Lower lobe of right lung (tissue), 2 donors: ENCODE measurements around the gene TEX53. TPM values are rescaled to one million over a fixed set of nuclear protein-coding genes. Genes with fewer than 3 reads are reported as not detected.

Experiments
- ATAC-seq, 2 donors: fragments of 200-7000 bp; cut with Tn5 transposase; one replicate each; pipeline ENCODE4 v1.9.1; 2020 to 2022; ENCODE audit warnings: mild to moderate bottlenecking in 2 of 2, moderate library complexity in 2 of 2
- DNase-seq: peaks from one replicate; pipeline ENCODE4 v3.0.0-alpha.2; 2020
- H3K27ac ChIP-seq: fragments of 200-600 bp; one replicate; pipeline ENCODE4 v1.8.0; 2022
- H3K27me3 ChIP-seq: fragments of 200-600 bp; one replicate; pipeline ENCODE4 v1.8.0; 2022; ENCODE audit warnings: low read depth
- H3K36me3 ChIP-seq: fragments of 200-600 bp; one replicate; pipeline ENCODE4 v1.8.0; 2022; ENCODE audit warnings: mild to moderate bottlenecking
- H3K4me1 ChIP-seq: fragments of 200-600 bp; one replicate; pipeline ENCODE4 v1.8.0; 2022
- H3K4me3 ChIP-seq: fragments of 200-600 bp; one replicate; pipeline ENCODE4 v1.8.0; 2022; ENCODE audit warnings: mild to moderate bottlenecking
- H3K9me3 ChIP-seq: fragments of 200-600 bp; one replicate; pipeline ENCODE4 v1.8.0; 2022
- CTCF ChIP-seq: fragments of 200-600 bp; IDR thresholded peaks from one replicate; pipeline ENCODE4 v1.8.0; 2022; ENCODE audit warnings: antibody characterized with exemption, mild to moderate bottlenecking
- intact Hi-C: fragments of 100-400 bp; cut with DNase I; formaldehyde crosslinking; loops from one replicate; pipeline ENCODE4 v1.11.0; 2022
- total RNA-seq: library from RNA; stranded (reverse); fragmentation: NEBNext Ultra II Directional; extraction: Animal tissue kit (Norgen Biotek cat#: 25700); gene quantifications from one replicate; pipeline ENCODE4 v1.2.1, GENCODE V29; 2021
- donor health status: DM: no; HTN: yes; CAD: no; lungs with severe emphysema.

The TEX53 gene
- total RNA-seq, 1 donor from 2014 or later = not detected

- H3K36me3 ChIP-seq = peaks cover 3% of the 10 kb centered on the region
- peaks cover 49% of the 10 kb centered on the region for H3K4me1 ChIP-seq
Measured at GRCh38 chr9:114613087-114613486, 44.5 kb downstream of the TEX53 start.

GRCh38 chr9:114612272-114612923 is 45.2 kb downstream of the TEX53 start:
- H3K9me3 ChIP-seq = no peaks in the 10 kb centered on the region
- ATAC-seq (peak; percentile 3 to 7), DNase-seq (no peak)
- H3K36me3 ChIP-seq = peaks cover under 1% of the 10 kb centered on the region
- peak overlapping the region; percentile 92 for H3K27ac ChIP-seq
- TF ChIP-seq CTCF = no peak
- peak overlapping the region; percentile 80 for H3K4me3 ChIP-seq
- intact Hi-C loops = no loop called here
- H3K27me3 ChIP-seq = no peaks in the 10 kb centered on the region
- peaks cover 42% of the 10 kb centered on the region for H3K4me1 ChIP-seq

More at GRCh38 chr9:114613087-114613486, 44.5 kb downstream of the TEX53 start:
- no peaks in the 10 kb centered on the region for H3K9me3 ChIP-seq
- ATAC-seq (no peak), DNase-seq (no peak)
- no peaks in the 10 kb centered on the region for H3K27me3 ChIP-seq
- no peak overlapping the region for H3K4me3 ChIP-seq
- peak overlapping the region; percentile 92 for H3K27ac ChIP-seq
- intact Hi-C loops = no loop called here
- no peak for TF ChIP-seq CTCF

GRCh38 chr9:114611516-114612271 is 45.9 kb downstream of the TEX53 start:
- peak; percentile 88 for ATAC-seq
- no peaks in the 10 kb centered on the region for H3K9me3 ChIP-seq
- no peaks in the 10 kb centered on the region for H3K36me3 ChIP-seq
- peaks cover 35% of the 10 kb centered on the region for H3K4me1 ChIP-seq
- peak overlapping the region; percentile 92 for H3K27ac ChIP-seq
- peak; percentile 75 for DNase-seq
- H3K27me3 ChIP-seq = no peaks in the 10 kb centered on the region
- intact Hi-C loops = no loop called here
- H3K4me3 ChIP-seq = peak overlapping the region; percentile 80
- no peak for TF ChIP-seq CTCF

GRCh38 chr9:114608525-114608796 is 49.1 kb downstream of the TEX53 start:
- ATAC-seq (no peak), DNase-seq (no peak)
- H3K27me3 ChIP-seq = no peaks in the 10 kb centered on the region
- no peak overlapping the region for H3K27ac ChIP-seq
- no peak overlapping the region for H3K4me3 ChIP-seq
- no peaks in the 10 kb centered on the region for H3K36me3 ChIP-seq
- no peak for TF ChIP-seq CTCF
- H3K4me1 ChIP-seq = peaks cover 23% of the 10 kb centered on the region
- no peaks in the 10 kb centered on the region for H3K9me3 ChIP-seq
- intact Hi-C loops = no loop called here

- Histone ChIP-seq H3K9me3 (no peaks in the 10 kb centered on the region), H3K4me3 (no peak overlapping the region), H3K27ac (no peak overlapping the region), H3K36me3 (no peaks in the 10 kb centered on the region), H3K27me3 (no peaks in the 10 kb centered on the region), H3K4me1 (peaks cover 18% of the 10 kb centered on the region)
- intact Hi-C loops = no loop called here
- no peak for ATAC-seq
- no peak for TF ChIP-seq CTCF
- no peak for DNase-seq
Measured at GRCh38 chr9:114607671-114608524, 49.7 kb downstream of the TEX53 start.
